ENCODE measurements around the gene CNDP1. TPM values are rescaled to one million over a fixed set of nuclear protein-coding genes. Genes with fewer than 3 reads are reported as not detected.

The CNDP1 gene
- total RNA-seq, 1 experiment from 2014 or later, result not detected

DNA sequence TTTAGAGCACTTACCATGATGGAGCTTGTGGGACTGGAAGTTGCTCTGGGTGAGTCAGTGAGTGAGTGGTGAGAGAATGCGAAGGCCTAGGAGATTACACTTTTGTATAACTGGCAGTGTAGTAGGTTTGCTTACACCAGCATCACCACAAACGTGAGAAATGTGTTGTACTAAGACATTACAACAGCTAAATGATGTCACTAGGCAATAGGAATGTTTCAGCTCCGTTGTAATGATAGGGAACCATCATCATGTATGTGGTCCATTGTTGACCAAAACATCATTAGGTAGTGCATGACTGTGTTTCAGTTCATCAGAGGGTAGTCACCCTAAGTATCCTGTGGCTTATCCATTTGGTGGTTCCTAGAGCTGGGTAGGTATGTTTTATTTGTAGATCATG, 75.2 kb downstream of the CNDP1 start:
- no peaks in the 10 kb centered on the region for H3K36me3 Mint-ChIP-seq (ENCODE audit: insufficient read depth, unreplicated experiment)
- ChIA-PET POLR2A (interaction anchor here (0.7 to 1.5 kb wide), 2 partner anchors 11 to 69 kb away, joined by 3 to 6 read pairs; partner anchors contain the start of gene ZNF407), CTCF (no interaction called here)
- intact Hi-C loops (cut with micrococcal nuclease), result no loop called here
- TF ChIP-seq, protein P1, sequence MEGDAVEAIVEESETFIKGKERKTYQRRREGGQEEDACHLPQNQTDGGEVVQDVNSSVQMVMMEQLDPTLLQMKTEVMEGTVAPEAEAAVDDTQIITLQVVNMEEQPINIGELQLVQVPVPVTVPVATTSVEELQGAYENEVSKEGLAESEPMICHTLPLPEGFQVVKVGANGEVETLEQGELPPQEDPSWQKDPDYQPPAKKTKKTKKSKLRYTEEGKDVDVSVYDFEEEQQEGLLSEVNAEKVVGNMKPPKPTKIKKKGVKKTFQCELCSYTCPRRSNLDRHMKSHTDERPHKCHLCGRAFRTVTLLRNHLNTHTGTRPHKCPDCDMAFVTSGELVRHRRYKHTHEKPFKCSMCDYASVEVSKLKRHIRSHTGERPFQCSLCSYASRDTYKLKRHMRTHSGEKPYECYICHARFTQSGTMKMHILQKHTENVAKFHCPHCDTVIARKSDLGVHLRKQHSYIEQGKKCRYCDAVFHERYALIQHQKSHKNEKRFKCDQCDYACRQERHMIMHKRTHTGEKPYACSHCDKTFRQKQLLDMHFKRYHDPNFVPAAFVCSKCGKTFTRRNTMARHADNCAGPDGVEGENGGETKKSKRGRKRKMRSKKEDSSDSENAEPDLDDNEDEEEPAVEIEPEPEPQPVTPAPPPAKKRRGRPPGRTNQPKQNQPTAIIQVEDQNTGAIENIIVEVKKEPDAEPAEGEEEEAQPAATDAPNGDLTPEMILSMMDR (IDR thresholded peaks at IDR 0.05; ENCODE audit: unreplicated experiment), result no peak
- no peak overlapping the region for H3K27ac Mint-ChIP-seq (ENCODE audit: low read depth, unreplicated experiment)
- H3K27me3 Mint-ChIP-seq (ENCODE audit: insufficient read depth, unreplicated experiment), result no peaks in the 10 kb centered on the region
- no peak overlapping the region for H3K4me3 Mint-ChIP-seq (ENCODE audit: unreplicated experiment)
- peaks cover 12% of the 10 kb centered on the region for H3K4me1 Mint-ChIP-seq (ENCODE audit: insufficient read depth, unreplicated experiment)
- no peak for DNase-seq (ENCODE audit: unreplicated experiment)
- BruUV-seq (replicated peaks), result no TSS peak
- no peaks in the 10 kb centered on the region for H3K9me3 Mint-ChIP-seq (ENCODE audit: unreplicated experiment)

DNA sequence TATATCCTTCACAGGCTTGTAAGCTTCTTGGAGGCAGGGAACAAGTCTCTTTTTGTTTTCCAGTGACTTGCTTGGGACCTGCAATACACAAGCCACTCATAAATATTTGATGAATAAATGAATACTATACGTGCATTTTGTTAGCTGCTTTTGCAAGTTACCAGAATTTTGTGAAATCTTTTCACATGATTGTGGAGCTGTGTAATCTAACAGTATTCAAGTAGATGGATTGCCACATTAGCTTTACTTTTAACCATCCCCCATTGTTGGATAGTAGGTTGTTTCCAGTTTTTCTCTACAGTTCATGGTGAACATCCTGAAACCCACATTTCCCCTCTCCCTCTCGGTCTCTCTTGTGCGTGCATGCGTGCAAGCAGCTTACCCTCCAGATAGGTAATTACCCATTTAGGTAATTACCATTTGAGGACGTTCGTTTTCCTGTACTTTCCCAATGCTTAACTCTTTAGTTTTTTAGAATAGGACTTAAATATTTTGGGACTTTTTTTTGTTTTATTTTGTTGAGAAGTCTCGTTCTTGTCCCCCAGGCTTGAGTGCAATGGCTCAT, 75.8 kb downstream of the CNDP1 start:
- H3K4me3 Mint-ChIP-seq (ENCODE audit: unreplicated experiment), result no peak overlapping the region
- no TSS peak for BruUV-seq (replicated peaks)
- H3K27ac Mint-ChIP-seq (ENCODE audit: low read depth, unreplicated experiment), result no peak overlapping the region
- ChIA-PET CTCF (interaction anchor here (0.7 kb wide), 1 partner anchor 867 kb away, joined by 3 read pairs; no protein-coding TSS in a partner anchor), POLR2A (interaction anchor here (0.5 to 1.5 kb wide), 2 partner anchors 11 to 12 kb away, joined by 3 to 6 read pairs; partner anchors contain the start of gene ZNF407)
- H3K4me1 Mint-ChIP-seq (ENCODE audit: insufficient read depth, unreplicated experiment), result peaks cover 12% of the 10 kb centered on the region
- intact Hi-C loops (cut with micrococcal nuclease), result no loop called here
- H3K36me3 Mint-ChIP-seq (ENCODE audit: insufficient read depth, unreplicated experiment), result no peaks in the 10 kb centered on the region
- H3K27me3 Mint-ChIP-seq (ENCODE audit: insufficient read depth, unreplicated experiment), result no peaks in the 10 kb centered on the region
- H3K9me3 Mint-ChIP-seq (ENCODE audit: unreplicated experiment), result no peaks in the 10 kb centered on the region
- DNase-seq (ENCODE audit: unreplicated experiment), result no peak
- TF ChIP-seq, protein P1 (IDR thresholded peaks at IDR 0.05; ENCODE audit: unreplicated experiment), result no peak

DNA sequence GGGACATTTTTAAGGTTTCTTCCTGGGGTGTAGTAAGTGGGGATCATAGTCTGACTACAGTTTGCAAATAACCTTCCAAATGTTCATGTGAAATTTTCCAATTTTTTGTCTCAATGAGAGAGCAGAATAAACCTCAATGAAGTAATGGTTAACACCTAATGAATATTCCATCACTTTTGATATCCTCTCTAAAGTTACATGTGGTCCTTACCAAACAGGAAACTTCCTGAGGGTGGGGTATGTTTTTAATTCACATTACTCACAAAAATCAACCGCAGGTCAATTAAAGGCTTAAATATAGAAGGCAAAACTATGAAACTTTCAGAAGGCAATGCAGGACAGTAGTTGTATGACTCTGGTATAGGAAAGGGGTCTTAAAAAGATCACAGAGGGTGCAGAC, 76.6 kb downstream of the CNDP1 start:
- intact Hi-C loops (cut with micrococcal nuclease), result no loop called here
- POLR2A ChIA-PET, result no interaction called here
- CTCF ChIA-PET, result interaction anchor here (0.6 kb wide), 1 partner anchor 997 kb away, joined by 3 read pairs; no protein-coding TSS in a partner anchor
- no peak overlapping the region for H3K4me3 Mint-ChIP-seq (ENCODE audit: unreplicated experiment)
- H3K27me3 Mint-ChIP-seq (ENCODE audit: insufficient read depth, unreplicated experiment), result no peaks in the 10 kb centered on the region
- peaks cover 12% of the 10 kb centered on the region for H3K4me1 Mint-ChIP-seq (ENCODE audit: insufficient read depth, unreplicated experiment)
- TF ChIP-seq, protein P1 (IDR thresholded peaks at IDR 0.05; ENCODE audit: unreplicated experiment), result no peak
- H3K27ac Mint-ChIP-seq (ENCODE audit: low read depth, unreplicated experiment), result no peak overlapping the region
- H3K9me3 Mint-ChIP-seq (ENCODE audit: unreplicated experiment), result no peaks in the 10 kb centered on the region
- H3K36me3 Mint-ChIP-seq (ENCODE audit: insufficient read depth, unreplicated experiment), result no peaks in the 10 kb centered on the region
- no peak for DNase-seq (ENCODE audit: unreplicated experiment)
- no TSS peak for BruUV-seq (replicated peaks)

DNA sequence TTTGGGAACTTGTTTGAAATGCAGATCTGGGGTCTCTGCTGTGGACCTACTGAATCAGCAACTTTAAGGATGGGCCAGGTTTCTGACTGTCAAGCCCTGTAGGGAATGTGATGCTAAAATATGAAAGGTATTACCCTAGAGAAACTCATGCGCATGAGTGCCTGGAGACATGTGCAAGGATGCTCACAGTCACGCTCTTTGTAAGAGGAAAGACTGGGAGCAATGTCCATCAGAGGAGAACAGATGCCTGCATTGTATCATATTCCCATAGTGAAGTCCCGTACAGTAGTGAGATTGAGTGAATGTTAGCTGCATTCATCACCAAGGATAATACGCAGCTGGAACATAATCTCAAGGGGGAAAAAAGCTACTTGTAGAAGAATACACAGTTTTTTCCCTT, 77.5 kb downstream of the CNDP1 start:
- TF ChIP-seq, protein P1 (IDR thresholded peaks at IDR 0.05; ENCODE audit: unreplicated experiment), result no peak
- Mint-ChIP-seq H3K27me3 (ENCODE audit: insufficient read depth, unreplicated experiment) (no peaks in the 10 kb centered on the region), H3K9me3 (ENCODE audit: unreplicated experiment) (no peaks in the 10 kb centered on the region), H3K4me3 (ENCODE audit: unreplicated experiment) (no peak overlapping the region), H3K27ac (ENCODE audit: low read depth, unreplicated experiment) (no peak overlapping the region), H3K4me1 (ENCODE audit: insufficient read depth, unreplicated experiment) (peaks cover 12% of the 10 kb centered on the region), H3K36me3 (ENCODE audit: insufficient read depth, unreplicated experiment) (no peaks in the 10 kb centered on the region)
- no peak for DNase-seq (ENCODE audit: unreplicated experiment)
- ChIA-PET POLR2A (no interaction called here), CTCF (interaction anchor here (0.5 kb wide), 1 partner anchor 493 kb away, joined by 3 read pairs; no protein-coding TSS in a partner anchor)
- intact Hi-C loops (cut with micrococcal nuclease), result no loop called here
- no TSS peak for BruUV-seq (replicated peaks)

All from MCF 10A (cell line).